ENCODE results near the gene RESF1. TPM values are rescaled to one million over a fixed set of nuclear protein-coding genes. Genes with fewer than 3 reads are reported as not detected.

RESF1 gene
- polyA plus RNA-seq, 2 donors: 10.8 to 32.7 TPM

DNA sequence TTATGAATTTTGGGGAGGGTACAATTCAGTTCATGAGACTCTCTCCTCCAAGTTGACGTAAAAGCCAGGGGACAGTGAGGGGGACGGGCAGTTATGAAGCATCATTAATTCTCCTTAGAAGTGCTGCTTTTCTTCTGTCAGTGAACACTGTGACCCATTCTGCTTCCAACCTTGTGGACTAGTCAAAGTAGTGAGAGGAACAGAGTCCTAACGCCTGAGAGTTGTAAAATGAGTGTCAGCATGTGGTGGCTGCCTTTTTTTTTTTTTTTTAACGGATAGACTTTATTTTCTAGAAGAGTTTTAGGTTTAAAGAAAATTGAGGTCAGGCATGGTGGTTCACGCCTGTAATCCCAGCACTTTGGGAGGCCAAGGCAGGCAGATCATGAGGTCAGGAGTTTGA is 15.5 kb downstream of the RESF1 start:
- no peaks in the 10 kb centered on the region for H3K27me3 ChIP-seq (ENCODE audit: control insufficient read depth in 1 of 2, insufficient read depth in 2 of 2, low read length in 2 of 2)
- WGBS, 2 donors: 85 to 90% methylated on average over 5 of the region's 5 CpGs
- no peaks in the 10 kb centered on the region for H3K4me1 ChIP-seq (ENCODE audit: control insufficient read depth in 2 of 2, insufficient read depth in 2 of 2, low read length in 1 of 2)
- peaks cover 19 to 20% of the 10 kb centered on the region in 2 donors for H3K36me3 ChIP-seq (ENCODE audit: control insufficient read depth in 2 of 2, insufficient read depth in 2 of 2, low read length in 1 of 2)
- H3K27ac ChIP-seq (ENCODE audit: low read depth in 2 of 2, low read length in 1 of 2): no peak overlapping the region
- peaks cover 4 to 5% of the 10 kb centered on the region in 2 donors for H3K9me3 ChIP-seq (ENCODE audit: control insufficient read depth in 2 of 2, insufficient read depth in 1 of 2, low read depth in 1 of 2, low read length in 1 of 2)
- H3K4me3 ChIP-seq (ENCODE audit: low read depth in 1 of 2, low read length in 2 of 2): no peak overlapping the region

DNA sequence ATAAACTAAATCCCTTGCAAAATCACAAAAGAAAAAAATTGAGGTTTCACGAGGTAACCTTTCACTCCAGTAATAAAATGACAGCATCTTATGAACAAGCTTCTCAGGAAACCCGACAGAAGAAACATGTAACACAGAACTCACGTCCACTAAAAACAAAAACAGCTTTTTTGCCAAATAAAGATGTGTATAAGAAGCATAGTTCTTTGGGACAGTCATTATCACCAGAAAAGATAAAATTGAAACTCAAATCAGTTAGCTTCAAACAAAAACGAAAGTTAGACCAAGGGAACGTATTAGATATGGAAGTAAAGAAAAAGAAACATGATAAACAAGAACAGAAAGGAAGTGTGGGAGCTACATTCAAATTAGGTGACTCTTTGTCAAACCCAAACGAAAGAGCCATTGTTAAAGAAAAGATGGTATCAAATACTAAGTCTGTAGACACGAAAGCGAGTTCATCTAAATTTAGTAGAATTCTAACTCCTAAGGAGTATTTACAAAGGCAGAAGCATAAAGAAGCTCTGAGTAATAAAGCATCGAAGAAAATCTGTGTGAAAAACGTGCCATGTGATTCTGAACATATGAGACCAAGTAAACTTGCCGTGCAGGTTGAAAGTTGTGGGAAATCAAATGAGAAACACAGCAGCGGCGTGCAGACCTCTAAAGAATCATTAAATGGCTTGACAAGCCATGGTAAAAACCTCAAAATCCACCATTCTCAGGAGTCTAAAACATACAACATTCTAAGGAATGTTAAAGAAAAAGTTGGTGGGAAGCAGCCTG is 25.8 kb downstream of the RESF1 start:
- Histone ChIP-seq H3K9me3 (ENCODE audit: control insufficient read depth in 2 of 2, insufficient read depth in 1 of 2, low read depth in 1 of 2, low read length in 1 of 2) (peaks cover 0 to 3% of the 10 kb centered on the region in 2 donors), H3K27ac (ENCODE audit: low read depth in 2 of 2, low read length in 1 of 2) (no peak overlapping the region), H3K36me3 (ENCODE audit: control insufficient read depth in 2 of 2, insufficient read depth in 2 of 2, low read length in 1 of 2) (peaks cover 6% of the 10 kb centered on the region in 2 donors), H3K4me1 (ENCODE audit: control insufficient read depth in 2 of 2, insufficient read depth in 2 of 2, low read length in 1 of 2) (no peaks in the 10 kb centered on the region), H3K27me3 (ENCODE audit: control insufficient read depth in 1 of 2, insufficient read depth in 2 of 2, low read length in 2 of 2) (no peaks in the 10 kb centered on the region), H3K4me3 (ENCODE audit: low read depth in 1 of 2, low read length in 2 of 2) (no peak overlapping the region)
- WGBS, 2 donors: 91% methylated on average over 13 of the region's 13 CpGs

DNA sequence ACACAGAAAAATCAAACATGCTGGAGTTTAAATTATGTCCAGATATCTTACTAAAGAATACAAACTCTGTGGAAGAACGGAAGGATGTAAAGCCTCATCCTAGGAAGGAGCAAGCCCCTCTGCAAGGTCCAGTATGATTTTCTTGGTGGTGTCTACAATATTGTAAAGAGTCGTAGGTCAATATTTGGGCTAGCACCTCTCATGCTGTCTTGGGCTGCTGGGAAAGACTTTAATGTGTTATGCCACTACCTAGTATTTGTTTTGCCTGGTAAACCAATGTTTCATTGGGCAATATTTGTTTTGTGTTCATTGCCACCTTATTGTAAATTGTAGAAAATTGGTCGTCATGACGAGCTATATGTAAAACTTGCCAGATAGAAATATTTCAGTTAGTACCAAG is 26.6 kb downstream of the RESF1 start:
- peaks cover 0 to 3% of the 10 kb centered on the region in 2 donors for H3K9me3 ChIP-seq (ENCODE audit: control insufficient read depth in 2 of 2, insufficient read depth in 1 of 2, low read depth in 1 of 2, low read length in 1 of 2)
- 91 to 92% methylated on average over 4 of the region's 4 CpGs for WGBS, 2 donors
- H3K4me1 ChIP-seq (ENCODE audit: control insufficient read depth in 2 of 2, insufficient read depth in 2 of 2, low read length in 1 of 2): no peaks in the 10 kb centered on the region
- H3K36me3 ChIP-seq (ENCODE audit: control insufficient read depth in 2 of 2, insufficient read depth in 2 of 2, low read length in 1 of 2): peaks cover 5 to 6% of the 10 kb centered on the region in 2 donors
- H3K27ac ChIP-seq (ENCODE audit: low read depth in 2 of 2, low read length in 1 of 2): no peak overlapping the region
- H3K4me3 ChIP-seq (ENCODE audit: low read depth in 1 of 2, low read length in 2 of 2): no peak overlapping the region
- no peaks in the 10 kb centered on the region for H3K27me3 ChIP-seq (ENCODE audit: control insufficient read depth in 1 of 2, insufficient read depth in 2 of 2, low read length in 2 of 2)

DNA sequence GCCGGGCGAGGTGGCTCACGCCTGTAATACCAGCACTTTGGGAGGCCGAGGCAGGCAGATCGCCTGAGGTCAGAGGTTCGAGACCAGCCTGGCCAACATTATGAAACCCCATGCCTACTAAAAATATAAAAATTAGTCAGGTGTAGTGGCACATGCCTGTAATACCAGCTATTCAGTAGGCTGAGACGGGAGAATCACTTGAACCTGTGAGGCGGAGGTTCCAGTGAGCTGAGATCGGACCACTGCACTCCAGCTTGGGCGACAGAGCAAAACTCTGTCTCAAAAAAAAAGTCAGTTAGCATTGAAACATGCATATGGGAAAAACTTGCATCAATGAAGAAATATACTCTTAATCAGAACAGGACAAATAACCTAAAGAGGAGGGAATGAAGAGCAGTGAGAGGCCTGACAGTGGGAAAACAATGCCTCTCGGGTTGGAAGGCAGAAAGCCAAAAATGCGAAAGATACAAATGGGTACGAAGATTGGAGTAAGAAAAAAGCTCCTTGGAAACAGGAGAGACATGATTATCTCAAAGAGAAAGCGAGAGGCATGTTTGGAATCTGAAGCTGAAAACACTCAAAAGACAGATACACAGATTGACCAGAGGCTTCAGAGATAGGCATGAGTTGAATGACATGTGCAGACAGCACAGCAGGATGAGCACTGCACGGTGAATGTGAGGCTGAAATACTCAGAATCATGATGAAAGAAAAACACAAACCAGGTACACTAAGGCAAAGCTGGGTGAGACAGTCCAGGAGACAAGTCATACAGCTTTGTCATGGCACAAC is 30.6 kb downstream of the RESF1 start:
- no peak overlapping the region for H3K4me3 ChIP-seq (ENCODE audit: low read depth in 1 of 2, low read length in 2 of 2)
- H3K27ac ChIP-seq (ENCODE audit: low read depth in 2 of 2, low read length in 1 of 2): no peak overlapping the region
- H3K36me3 ChIP-seq (ENCODE audit: control insufficient read depth in 2 of 2, insufficient read depth in 2 of 2, low read length in 1 of 2): no peaks in the 10 kb centered on the region
- H3K9me3 ChIP-seq (ENCODE audit: control insufficient read depth in 2 of 2, insufficient read depth in 1 of 2, low read depth in 1 of 2, low read length in 1 of 2): no peaks in the 10 kb centered on the region
- H3K4me1 ChIP-seq (ENCODE audit: control insufficient read depth in 2 of 2, insufficient read depth in 2 of 2, low read length in 1 of 2): no peaks in the 10 kb centered on the region
- H3K27me3 ChIP-seq (ENCODE audit: control insufficient read depth in 1 of 2, insufficient read depth in 2 of 2, low read length in 2 of 2): no peaks in the 10 kb centered on the region
- WGBS, 2 donors: 94% methylated on average over 15 of the region's 15 CpGs

DNA sequence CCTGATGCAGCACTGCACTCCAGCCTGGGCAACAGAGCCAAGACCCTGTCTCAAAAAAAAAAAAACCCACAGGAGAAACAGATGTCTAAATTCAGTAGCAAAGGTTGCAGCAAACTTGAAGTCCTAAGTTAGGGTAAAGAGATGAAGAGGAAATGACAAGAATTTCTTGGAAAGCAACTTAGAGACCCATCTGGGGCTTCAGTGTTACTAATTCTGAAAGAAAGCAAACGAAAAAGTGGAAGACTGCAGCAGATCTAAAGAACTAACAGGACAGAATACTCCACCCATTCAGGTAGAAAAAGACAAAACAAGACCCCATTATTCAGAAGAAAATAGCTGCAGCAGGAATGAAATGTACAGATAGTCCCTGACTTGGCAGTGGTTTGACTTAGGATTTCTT is 31.9 kb downstream of the RESF1 start:
- Histone ChIP-seq H3K4me1 (ENCODE audit: control insufficient read depth in 2 of 2, insufficient read depth in 2 of 2, low read length in 1 of 2) (no peaks in the 10 kb centered on the region), H3K9me3 (ENCODE audit: control insufficient read depth in 2 of 2, insufficient read depth in 1 of 2, low read depth in 1 of 2, low read length in 1 of 2) (no peaks in the 10 kb centered on the region), H3K36me3 (ENCODE audit: control insufficient read depth in 2 of 2, insufficient read depth in 2 of 2, low read length in 1 of 2) (no peaks in the 10 kb centered on the region), H3K4me3 (ENCODE audit: low read depth in 1 of 2, low read length in 2 of 2) (no peak overlapping the region), H3K27ac (ENCODE audit: low read depth in 2 of 2, low read length in 1 of 2) (no peak overlapping the region), H3K27me3 (ENCODE audit: control insufficient read depth in 1 of 2, insufficient read depth in 2 of 2, low read length in 2 of 2) (no peaks in the 10 kb centered on the region)
- 63 to 75% methylated on average over 1 of the region's 1 CpG for WGBS, 2 donors

DNA sequence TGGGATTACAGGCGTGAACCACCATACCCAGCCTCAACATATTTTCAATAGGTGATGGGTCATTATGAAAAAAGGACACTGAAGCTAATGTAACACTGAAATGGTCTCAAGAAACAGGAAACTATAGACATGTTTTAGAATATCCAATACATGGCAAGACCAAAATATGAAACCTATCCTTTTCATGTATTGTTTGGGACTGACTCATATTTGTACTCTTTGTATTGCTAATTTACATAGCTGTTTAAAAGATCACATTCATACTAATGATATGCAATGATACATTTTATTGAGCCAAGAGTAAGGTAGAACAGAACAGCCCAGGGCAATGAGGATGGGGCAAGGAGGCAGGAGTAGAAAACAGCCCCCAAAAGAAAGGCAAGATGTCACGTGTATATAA is 32.6 kb downstream of the RESF1 start:
- Histone ChIP-seq H3K4me1 (ENCODE audit: control insufficient read depth in 2 of 2, insufficient read depth in 2 of 2, low read length in 1 of 2) (no peaks in the 10 kb centered on the region), H3K4me3 (ENCODE audit: low read depth in 1 of 2, low read length in 2 of 2) (no peak overlapping the region), H3K36me3 (ENCODE audit: control insufficient read depth in 2 of 2, insufficient read depth in 2 of 2, low read length in 1 of 2) (peaks cover 0 to 5% of the 10 kb centered on the region in 2 donors), H3K27me3 (ENCODE audit: control insufficient read depth in 1 of 2, insufficient read depth in 2 of 2, low read length in 2 of 2) (no peaks in the 10 kb centered on the region), H3K27ac (ENCODE audit: low read depth in 2 of 2, low read length in 1 of 2) (no peak overlapping the region), H3K9me3 (ENCODE audit: control insufficient read depth in 2 of 2, insufficient read depth in 1 of 2, low read depth in 1 of 2, low read length in 1 of 2) (no peaks in the 10 kb centered on the region)
- WGBS, 2 donors: 95 to 97% methylated on average over 2 of the region's 2 CpGs

DNA sequence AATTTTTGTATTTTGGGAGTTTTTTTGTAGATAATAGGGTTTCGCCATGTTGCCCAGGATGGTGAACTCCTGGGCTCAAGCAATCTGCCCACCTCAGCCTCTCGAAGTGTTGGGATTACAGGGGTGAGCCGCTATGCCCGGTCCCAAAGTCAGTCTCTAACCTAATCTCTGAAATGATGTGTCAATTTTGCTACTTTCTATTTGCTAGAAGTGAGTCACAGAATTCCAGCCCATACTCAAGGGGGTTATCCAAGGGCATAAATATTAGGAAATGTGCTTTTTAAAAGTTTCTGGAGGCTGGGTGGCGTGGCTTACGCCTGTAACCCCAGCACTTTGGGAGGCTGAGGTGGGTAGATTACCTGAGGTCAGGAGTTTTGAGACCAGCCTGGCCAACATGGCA is 40.5 kb downstream of the RESF1 start:
- H3K36me3 ChIP-seq (ENCODE audit: control insufficient read depth in 2 of 2, insufficient read depth in 2 of 2, low read length in 1 of 2): peaks cover 6 to 14% of the 10 kb centered on the region in 2 donors
- no peaks in the 10 kb centered on the region for H3K27me3 ChIP-seq (ENCODE audit: control insufficient read depth in 1 of 2, insufficient read depth in 2 of 2, low read length in 2 of 2)
- 89 to 97% methylated on average over 6 of the region's 6 CpGs for WGBS, 2 donors
- no peak overlapping the region for H3K27ac ChIP-seq (ENCODE audit: low read depth in 2 of 2, low read length in 1 of 2)
- H3K4me1 ChIP-seq (ENCODE audit: control insufficient read depth in 2 of 2, insufficient read depth in 2 of 2, low read length in 1 of 2): no peaks in the 10 kb centered on the region
- no peaks in the 10 kb centered on the region for H3K9me3 ChIP-seq (ENCODE audit: control insufficient read depth in 2 of 2, insufficient read depth in 1 of 2, low read depth in 1 of 2, low read length in 1 of 2)
- H3K4me3 ChIP-seq (ENCODE audit: low read depth in 1 of 2, low read length in 2 of 2): no peak overlapping the region

DNA sequence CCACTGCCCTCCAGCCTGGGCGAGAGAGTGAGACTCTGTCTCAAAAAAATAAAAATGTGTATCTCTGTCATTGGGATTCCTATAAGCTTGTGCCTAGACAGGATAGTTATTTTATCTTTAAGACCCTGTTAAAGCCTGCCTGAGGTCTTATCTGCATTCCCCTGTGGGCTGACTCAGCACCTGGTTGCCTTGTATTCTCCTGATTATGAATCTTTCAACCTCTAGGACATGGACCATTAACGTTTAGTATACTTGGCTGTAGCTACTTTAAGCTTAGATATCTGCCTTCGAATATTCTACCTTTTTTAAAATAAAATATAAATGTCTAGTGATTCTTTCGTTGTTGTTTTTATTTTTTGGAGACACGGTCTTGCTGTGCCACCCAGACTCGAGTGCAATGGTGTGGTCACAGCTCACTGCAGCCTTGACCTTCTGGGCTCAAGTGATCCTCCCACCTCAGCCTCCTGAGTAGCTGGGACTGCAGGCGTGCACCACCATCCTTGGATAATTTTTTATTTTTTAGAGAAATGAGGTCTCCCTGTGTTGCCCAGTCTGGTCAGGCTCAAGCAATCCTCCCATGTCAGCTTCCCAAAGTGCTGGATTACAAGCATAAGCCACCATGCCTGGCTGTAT is 41.3 kb downstream of the RESF1 start:
- H3K27me3 ChIP-seq (ENCODE audit: control insufficient read depth in 1 of 2, insufficient read depth in 2 of 2, low read length in 2 of 2): no peaks in the 10 kb centered on the region
- H3K9me3 ChIP-seq (ENCODE audit: control insufficient read depth in 2 of 2, insufficient read depth in 1 of 2, low read depth in 1 of 2, low read length in 1 of 2): no peaks in the 10 kb centered on the region
- no peaks in the 10 kb centered on the region for H3K4me1 ChIP-seq (ENCODE audit: control insufficient read depth in 2 of 2, insufficient read depth in 2 of 2, low read length in 1 of 2)
- H3K36me3 ChIP-seq (ENCODE audit: control insufficient read depth in 2 of 2, insufficient read depth in 2 of 2, low read length in 1 of 2): peaks cover 6 to 14% of the 10 kb centered on the region in 2 donors
- no peak overlapping the region for H3K27ac ChIP-seq (ENCODE audit: low read depth in 2 of 2, low read length in 1 of 2)
- no peak overlapping the region for H3K4me3 ChIP-seq (ENCODE audit: low read depth in 1 of 2, low read length in 2 of 2)
- 95 to 96% methylated on average over 7 of the region's 7 CpGs for WGBS, 2 donors

DNA sequence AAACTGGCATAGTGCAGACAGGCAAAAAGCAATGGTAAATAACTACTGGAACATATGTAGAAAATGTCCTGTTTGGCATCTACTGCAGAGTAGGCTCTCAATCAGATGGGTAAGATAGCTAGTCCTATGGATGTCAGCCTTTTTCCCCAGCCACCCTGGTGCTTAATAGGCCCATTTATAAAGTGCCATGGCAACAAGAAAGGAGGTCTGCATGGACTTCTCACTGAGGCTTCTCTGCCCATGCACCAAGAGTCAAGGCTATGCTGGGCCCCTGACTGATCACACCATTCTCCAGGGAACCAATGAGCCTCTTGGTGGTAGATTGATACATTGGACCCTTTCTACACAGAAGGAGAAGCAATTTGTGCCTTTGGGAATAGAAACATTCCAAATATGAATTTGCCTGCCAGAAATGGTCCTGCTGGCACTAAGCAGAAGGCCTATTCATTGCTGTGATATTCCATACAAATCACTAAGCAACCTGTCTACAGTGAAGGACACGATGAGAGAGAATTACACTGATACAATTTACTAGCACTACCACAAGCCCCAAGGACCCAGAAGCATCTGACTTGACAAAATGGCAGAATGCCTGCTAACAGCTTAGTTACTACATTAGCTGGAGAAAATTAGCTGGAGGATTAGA is 43.8 kb downstream of the RESF1 start:
- WGBS, 2 donors: 67 to 71% methylated on average over 1 of the region's 1 CpG
- no peak overlapping the region for H3K4me3 ChIP-seq (ENCODE audit: low read depth in 1 of 2, low read length in 2 of 2)
- no peaks in the 10 kb centered on the region for H3K27me3 ChIP-seq (ENCODE audit: control insufficient read depth in 1 of 2, insufficient read depth in 2 of 2, low read length in 2 of 2)
- H3K36me3 ChIP-seq (ENCODE audit: control insufficient read depth in 2 of 2, insufficient read depth in 2 of 2, low read length in 1 of 2): peaks cover 1% of the 10 kb centered on the region in 2 donors
- no peaks in the 10 kb centered on the region for H3K4me1 ChIP-seq (ENCODE audit: control insufficient read depth in 2 of 2, insufficient read depth in 2 of 2, low read length in 1 of 2)
- no peak overlapping the region for H3K27ac ChIP-seq (ENCODE audit: low read depth in 2 of 2, low read length in 1 of 2)
- H3K9me3 ChIP-seq (ENCODE audit: control insufficient read depth in 2 of 2, insufficient read depth in 1 of 2, low read depth in 1 of 2, low read length in 1 of 2): no peaks in the 10 kb centered on the region
